Mesodermal cell (in vitro differentiated cells): ENCODE measurements around the gene FRMPD4.

Experiments
- H3K27ac ChIP-seq: 2 replicates; pipeline ENCODE4 v1.7.0; 2013; ENCODE audit warnings: mild to moderate bottlenecking, low read depth, low read length, moderate library complexity; ENCODE audit not compliant: severe bottlenecking
- H3K36me3 ChIP-seq: 2 replicates; pipeline ENCODE4 v1.7.1; 2013; ENCODE audit warnings: mild to moderate bottlenecking, low read length, moderate library complexity; ENCODE audit not compliant: control insufficient read depth, insufficient read depth
- H3K4me1 ChIP-seq: one replicate; pipeline ENCODE4 v1.7.1; 2013; ENCODE audit warnings: mild to moderate bottlenecking, low read length; ENCODE audit not compliant: insufficient read depth, control insufficient read depth, poor library complexity, severe bottlenecking
- H3K4me3 ChIP-seq: 2 replicates; pipeline ENCODE4 v1.7.0; 2013; ENCODE audit warnings: low read length, control low read depth, mild to moderate bottlenecking; ENCODE audit not compliant: insufficient read depth, poor library complexity, severe bottlenecking; ENCODE audit errors: extremely low read depth
- H3K9me3 ChIP-seq: 2 replicates; pipeline ENCODE4 v1.7.1; 2013; ENCODE audit warnings: mild to moderate bottlenecking, low read length, moderate library complexity; ENCODE audit not compliant: control insufficient read depth
- WGBS, 2 experiments: methylation state at CpG; one replicate each; pipeline ENCODE4 v1.1.5; 2013; ENCODE audit warnings: missing lambda C conversion rate in 2 of 2; ENCODE audit not compliant: insufficient coverage in 2 of 2; 5-methylcytosine and 5-hydroxymethylcytosine counted together

FRMPD4 gene

GRCh38 chrX:12452268-12452667 lies 314.0 kb downstream of the FRMPD4 start:
- no peak overlapping the region for H3K4me3 ChIP-seq
- WGBS, 2 experiments, result no CpG with 5 or more reads among the region's 2 CpGs
- no peaks in the 10 kb centered on the region for H3K9me3 ChIP-seq
- no peaks in the 10 kb centered on the region for H3K36me3 ChIP-seq
- peaks cover 3% of the 10 kb centered on the region for H3K4me1 ChIP-seq
- no peak overlapping the region for H3K27ac ChIP-seq

- Histone ChIP-seq H3K27ac (no peak overlapping the region), H3K9me3 (no peaks in the 10 kb centered on the region), H3K4me1 (no peaks in the 10 kb centered on the region), H3K4me3 (no peak overlapping the region), H3K36me3 (no peaks in the 10 kb centered on the region)
- WGBS, 2 experiments, result no CpG with 5 or more reads among the region's 2 CpGs
Observed at GRCh38 chrX:12460929-12461328, 322.7 kb downstream of the FRMPD4 start.

GRCh38 chrX:12463052-12463451 lies 324.8 kb downstream of the FRMPD4 start:
- H3K27ac ChIP-seq, result no peak overlapping the region
- H3K36me3 ChIP-seq, result no peaks in the 10 kb centered on the region
- WGBS, 2 experiments, result no CpG with 5 or more reads among the region's 2 CpGs
- no peaks in the 10 kb centered on the region for H3K4me1 ChIP-seq
- no peak overlapping the region for H3K4me3 ChIP-seq
- no peaks in the 10 kb centered on the region for H3K9me3 ChIP-seq

GRCh38 chrX:12463873-12464272 lies 325.6 kb downstream of the FRMPD4 start:
- Histone ChIP-seq H3K4me1 (no peaks in the 10 kb centered on the region), H3K4me3 (no peak overlapping the region), H3K9me3 (no peaks in the 10 kb centered on the region), H3K27ac (no peak overlapping the region), H3K36me3 (no peaks in the 10 kb centered on the region)
- no CpG with 5 or more reads among the region's 2 CpGs for WGBS, 2 experiments

- no CpG with 5 or more reads among the region's 1 CpG for WGBS, 2 experiments
- no peak overlapping the region for H3K4me3 ChIP-seq
Observed at GRCh38 chrX:12467321-12467720, 329.0 kb downstream of the FRMPD4 start.

GRCh38 chrX:12469296-12469695 lies 331.0 kb downstream of the FRMPD4 start:
- no peaks in the 10 kb centered on the region for H3K9me3 ChIP-seq
- H3K27ac ChIP-seq, result no peak overlapping the region
- no peaks in the 10 kb centered on the region for H3K4me1 ChIP-seq
- WGBS, 2 experiments, result 80% methylated on average over 1 of the region's 9 CpGs; no CpG with 5 or more reads in 1 of the 2 experiments
- no peak overlapping the region for H3K4me3 ChIP-seq
- H3K36me3 ChIP-seq, result no peaks in the 10 kb centered on the region

More at GRCh38 chrX:12467321-12467720, 329.0 kb downstream of the FRMPD4 start:
- Histone ChIP-seq H3K4me1 (no peaks in the 10 kb centered on the region), H3K9me3 (no peaks in the 10 kb centered on the region), H3K27ac (no peak overlapping the region), H3K36me3 (no peaks in the 10 kb centered on the region)

GRCh38 chrX:12471061-12471460 lies 332.8 kb downstream of the FRMPD4 start:
- H3K27ac ChIP-seq, result no peak overlapping the region
- H3K36me3 ChIP-seq, result no peaks in the 10 kb centered on the region
- WGBS, 2 experiments, result no CpG with 5 or more reads among the region's 2 CpGs
- H3K9me3 ChIP-seq, result no peaks in the 10 kb centered on the region
- H3K4me1 ChIP-seq, result no peaks in the 10 kb centered on the region
- no peak overlapping the region for H3K4me3 ChIP-seq

- WGBS, 2 experiments, result 57% methylated on average over 1 of the region's 3 CpGs; no CpG with 5 or more reads in 1 of the 2 experiments
- Histone ChIP-seq H3K27ac (no peak overlapping the region), H3K4me1 (no peaks in the 10 kb centered on the region), H3K9me3 (no peaks in the 10 kb centered on the region), H3K36me3 (no peaks in the 10 kb centered on the region), H3K4me3 (no peak overlapping the region)
Observed at GRCh38 chrX:12480956-12481355, 342.7 kb downstream of the FRMPD4 start.

- Histone ChIP-seq H3K36me3 (no peaks in the 10 kb centered on the region), H3K4me3 (no peak overlapping the region), H3K9me3 (no peaks in the 10 kb centered on the region), H3K27ac (no peak overlapping the region), H3K4me1 (no peaks in the 10 kb centered on the region)
Observed at GRCh38 chrX:12488220-12488619, 349.9 kb downstream of the FRMPD4 start.

- no peaks in the 10 kb centered on the region for H3K4me1 ChIP-seq
- no peaks in the 10 kb centered on the region for H3K9me3 ChIP-seq
- no CpG with 5 or more reads among the region's 2 CpGs for WGBS, 2 experiments
- no peaks in the 10 kb centered on the region for H3K36me3 ChIP-seq
- no peak overlapping the region for H3K27ac ChIP-seq
- no peak overlapping the region for H3K4me3 ChIP-seq
Observed at GRCh38 chrX:12488771-12489170, 350.5 kb downstream of the FRMPD4 start.

GRCh38 chrX:12489341-12489740 lies 351.1 kb downstream of the FRMPD4 start:
- no CpG with 5 or more reads among the region's 3 CpGs for WGBS, 2 experiments
- Histone ChIP-seq H3K4me3 (no peak overlapping the region), H3K9me3 (no peaks in the 10 kb centered on the region), H3K27ac (no peak overlapping the region), H3K36me3 (no peaks in the 10 kb centered on the region), H3K4me1 (no peaks in the 10 kb centered on the region)
